ENCODE results near the gene MAP3K20.

The MAP3K20 gene

DNA sequence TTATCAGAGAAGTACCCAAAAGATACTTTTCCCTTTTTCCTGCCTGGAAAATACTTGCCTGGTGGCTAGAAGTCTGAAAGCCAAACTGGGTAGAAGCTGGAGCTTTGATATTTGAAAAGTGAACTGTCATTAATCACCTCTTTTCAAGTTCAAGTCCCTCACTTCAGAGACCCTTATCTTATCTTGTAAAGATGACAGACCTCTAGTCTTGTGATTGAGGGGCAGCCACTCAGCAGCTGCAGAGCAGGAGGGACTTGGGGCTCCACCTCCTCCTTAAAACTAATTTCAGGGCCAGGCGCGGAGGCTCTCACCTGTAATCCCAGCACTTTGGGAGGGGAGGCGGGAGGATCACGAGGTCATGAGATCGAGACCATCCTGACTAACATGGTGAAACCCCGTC, 214.9 kb downstream of the MAP3K20 start:
- Histone ChIP-seq H3K36me3 (replicated peaks; ENCODE audit: low read depth, low read length) (no peaks in the 10 kb centered on the region), H4K20me1 (ENCODE audit: insufficient read depth, low read length) (no peaks in the 10 kb centered on the region), H3K4me1 (ENCODE audit: low read length) (peaks cover 18% of the 10 kb centered on the region), H3K27ac (ENCODE audit: low read length) (no peak overlapping the region), H3K9me3 (ENCODE audit: insufficient read depth, low read length) (no peaks in the 10 kb centered on the region), H3K9ac (ENCODE audit: low read length) (no peak overlapping the region), H2AFZ (ENCODE audit: low read depth, low read length) (no peak overlapping the region), H3K27me3 (ENCODE audit: low read depth, low read length) (no peaks in the 10 kb centered on the region), H3K79me2 (ENCODE audit: low read length) (no peaks in the 10 kb centered on the region), H3K4me2 (ENCODE audit: low read length) (no peak overlapping the region), H3K4me3 (ENCODE audit: low read length) (no peak overlapping the region)
- TF ChIP-seq, protein P1, sequence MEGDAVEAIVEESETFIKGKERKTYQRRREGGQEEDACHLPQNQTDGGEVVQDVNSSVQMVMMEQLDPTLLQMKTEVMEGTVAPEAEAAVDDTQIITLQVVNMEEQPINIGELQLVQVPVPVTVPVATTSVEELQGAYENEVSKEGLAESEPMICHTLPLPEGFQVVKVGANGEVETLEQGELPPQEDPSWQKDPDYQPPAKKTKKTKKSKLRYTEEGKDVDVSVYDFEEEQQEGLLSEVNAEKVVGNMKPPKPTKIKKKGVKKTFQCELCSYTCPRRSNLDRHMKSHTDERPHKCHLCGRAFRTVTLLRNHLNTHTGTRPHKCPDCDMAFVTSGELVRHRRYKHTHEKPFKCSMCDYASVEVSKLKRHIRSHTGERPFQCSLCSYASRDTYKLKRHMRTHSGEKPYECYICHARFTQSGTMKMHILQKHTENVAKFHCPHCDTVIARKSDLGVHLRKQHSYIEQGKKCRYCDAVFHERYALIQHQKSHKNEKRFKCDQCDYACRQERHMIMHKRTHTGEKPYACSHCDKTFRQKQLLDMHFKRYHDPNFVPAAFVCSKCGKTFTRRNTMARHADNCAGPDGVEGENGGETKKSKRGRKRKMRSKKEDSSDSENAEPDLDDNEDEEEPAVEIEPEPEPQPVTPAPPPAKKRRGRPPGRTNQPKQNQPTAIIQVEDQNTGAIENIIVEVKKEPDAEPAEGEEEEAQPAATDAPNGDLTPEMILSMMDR (IDR thresholded peaks at IDR 0.05; ENCODE audit: low read depth, low read length) = no peak
- TF ChIP-seq EZH2phosphoT487 (IDR thresholded peaks at IDR 0.05; ENCODE audit: low read depth) = no peak

DNA sequence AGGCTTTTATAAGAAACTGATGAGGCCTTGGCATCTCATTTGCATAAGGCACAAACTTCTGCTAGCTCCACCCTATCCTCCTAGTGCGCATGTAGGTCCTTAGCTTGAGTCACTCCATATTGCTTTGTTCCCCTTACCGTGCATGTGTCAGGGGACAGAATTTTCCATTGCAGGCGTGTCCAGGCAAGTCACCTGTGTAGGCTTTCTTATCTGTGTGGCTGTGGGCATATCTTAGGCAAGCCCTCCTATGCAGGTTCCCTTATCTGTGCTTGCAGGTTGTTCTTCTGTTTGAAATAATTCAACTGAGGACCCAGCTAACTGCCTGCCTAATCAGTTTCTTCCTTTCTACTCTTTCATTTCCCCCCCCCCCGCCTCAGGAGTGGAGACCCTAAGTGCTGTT, 215.8 kb downstream of the MAP3K20 start:
- Histone ChIP-seq H3K36me3 (replicated peaks; ENCODE audit: low read depth, low read length) (no peaks in the 10 kb centered on the region), H3K27ac (ENCODE audit: low read length) (no peak overlapping the region), H3K4me3 (ENCODE audit: low read length) (no peak overlapping the region), H3K79me2 (ENCODE audit: low read length) (no peaks in the 10 kb centered on the region), H4K20me1 (ENCODE audit: insufficient read depth, low read length) (no peaks in the 10 kb centered on the region), H3K27me3 (ENCODE audit: low read depth, low read length) (no peaks in the 10 kb centered on the region), H3K4me2 (ENCODE audit: low read length) (no peak overlapping the region), H3K9ac (ENCODE audit: low read length) (no peak overlapping the region), H3K4me1 (ENCODE audit: low read length) (peaks cover 10% of the 10 kb centered on the region), H2AFZ (ENCODE audit: low read depth, low read length) (no peak overlapping the region), H3K9me3 (ENCODE audit: insufficient read depth, low read length) (no peaks in the 10 kb centered on the region)
- TF ChIP-seq, protein P1 (IDR thresholded peaks at IDR 0.05; ENCODE audit: low read depth, low read length) = no peak
- no peak for TF ChIP-seq EZH2phosphoT487 (IDR thresholded peaks at IDR 0.05; ENCODE audit: low read depth)

DNA sequence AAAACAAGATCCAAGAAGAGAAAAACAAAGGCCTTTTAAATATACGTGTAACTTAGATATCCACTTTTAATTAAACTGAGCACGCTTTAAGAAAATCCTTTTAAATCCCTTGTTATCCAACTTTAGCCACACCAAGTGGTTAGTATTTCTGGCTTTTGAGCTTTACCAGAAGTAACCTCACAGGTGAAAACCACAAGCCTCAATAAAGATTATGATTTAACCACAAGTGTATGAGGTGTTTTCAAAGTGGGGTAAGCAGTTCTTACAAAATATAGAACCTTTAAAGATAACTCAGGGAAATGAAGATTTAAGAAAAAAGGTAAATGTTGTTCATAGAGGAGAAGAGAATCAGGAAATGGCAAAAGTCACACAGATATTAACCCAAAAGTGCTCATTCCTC, 220.6 kb downstream of the MAP3K20 start:
- Histone ChIP-seq H3K4me2 (ENCODE audit: low read length) (no peak overlapping the region), H3K4me1 (ENCODE audit: low read length) (no peaks in the 10 kb centered on the region), H3K9me3 (ENCODE audit: insufficient read depth, low read length) (peaks cover 17% of the 10 kb centered on the region), H2AFZ (ENCODE audit: low read depth, low read length) (no peak overlapping the region), H3K9ac (ENCODE audit: low read length) (no peak overlapping the region), H3K79me2 (ENCODE audit: low read length) (no peaks in the 10 kb centered on the region), H4K20me1 (ENCODE audit: insufficient read depth, low read length) (no peaks in the 10 kb centered on the region), H3K4me3 (ENCODE audit: low read length) (no peak overlapping the region), H3K36me3 (replicated peaks; ENCODE audit: low read depth, low read length) (no peaks in the 10 kb centered on the region), H3K27ac (ENCODE audit: low read length) (no peak overlapping the region), H3K27me3 (ENCODE audit: low read depth, low read length) (no peaks in the 10 kb centered on the region)
- TF ChIP-seq, protein P1 (IDR thresholded peaks at IDR 0.05; ENCODE audit: low read depth, low read length) = no peak
- TF ChIP-seq EZH2phosphoT487 (IDR thresholded peaks at IDR 0.05; ENCODE audit: low read depth) = no peak

DNA sequence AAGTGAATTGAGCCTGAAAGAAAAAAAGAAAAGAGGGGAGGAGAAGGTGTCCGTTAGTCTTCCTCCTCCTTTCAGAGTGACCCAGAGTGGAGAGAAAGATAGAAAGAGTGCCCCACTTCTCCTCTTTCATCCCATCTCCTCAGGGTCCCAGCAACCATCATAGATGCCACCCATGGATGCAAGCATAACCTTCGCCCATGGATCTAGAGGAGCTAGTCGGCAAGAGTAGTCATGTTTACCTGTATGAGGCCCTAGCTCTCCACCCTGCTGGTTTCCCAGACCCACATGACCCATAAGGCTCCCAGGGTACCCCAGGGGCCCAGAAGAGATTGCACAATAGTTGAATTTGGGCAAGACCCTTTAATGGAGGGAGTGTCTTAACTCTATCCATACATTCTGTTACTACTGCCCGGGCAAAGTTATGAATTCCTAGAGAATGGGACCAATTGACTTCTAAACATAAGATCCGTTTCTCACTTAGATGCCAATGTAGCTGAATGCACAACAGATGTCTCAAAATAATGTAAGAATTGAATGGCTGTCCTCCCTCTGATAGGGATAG, 223.0 kb downstream of the MAP3K20 start:
- H3K9me3 ChIP-seq (ENCODE audit: insufficient read depth, low read length) = peaks cover 17% of the 10 kb centered on the region
- H3K9ac ChIP-seq (ENCODE audit: low read length) = no peak overlapping the region
- H3K27me3 ChIP-seq (ENCODE audit: low read depth, low read length) = no peaks in the 10 kb centered on the region
- H2AFZ ChIP-seq (ENCODE audit: low read depth, low read length) = no peak overlapping the region
- H3K79me2 ChIP-seq (ENCODE audit: low read length) = no peaks in the 10 kb centered on the region
- TF ChIP-seq, protein P1 (IDR thresholded peaks at IDR 0.05; ENCODE audit: low read depth, low read length) = no peak
- TF ChIP-seq EZH2phosphoT487 (IDR thresholded peaks at IDR 0.05; ENCODE audit: low read depth) = no peak
- no peak overlapping the region for H3K4me3 ChIP-seq (ENCODE audit: low read length)
- H3K4me2 ChIP-seq (ENCODE audit: low read length) = no peak overlapping the region
- H3K36me3 ChIP-seq (replicated peaks; ENCODE audit: low read depth, low read length) = no peaks in the 10 kb centered on the region
- no peaks in the 10 kb centered on the region for H3K4me1 ChIP-seq (ENCODE audit: low read length)
- no peaks in the 10 kb centered on the region for H4K20me1 ChIP-seq (ENCODE audit: insufficient read depth, low read length)
- H3K27ac ChIP-seq (ENCODE audit: low read length) = no peak overlapping the region
